H9 (cell line): Measurements from ENCODE around the gene MRPL52. TPM values are rescaled to one million over a fixed set of nuclear protein-coding genes. Genes with fewer than 3 reads are reported as not detected.

ENCODE experiments used
- DNase-seq: peaks from one replicate; pipeline ENCODE4 v3.0.0-alpha.2; 2017
- H2AFZ ChIP-seq: one replicate; pipeline ENCODE4 v1.6.1; 2013; ENCODE audit warnings: mild to moderate bottlenecking, low read length, control low read depth, moderate library complexity
- H2AK5ac ChIP-seq: 2 replicates; pipeline ENCODE4 v1.6.1; 2013; ENCODE audit warnings: low read length, control low read depth, mixed read lengths; ENCODE audit not compliant: insufficient read length
- H2BK120ac ChIP-seq: one replicate; pipeline ENCODE4 v1.6.1; 2013; ENCODE audit warnings: low read depth, mild to moderate bottlenecking, low read length, control low read depth, inconsistent platforms; ENCODE audit not compliant: poor library complexity, severe bottlenecking
- H2BK12ac ChIP-seq: 2 replicates; pipeline ENCODE4 v1.6.1; 2013; ENCODE audit warnings: low read length, control low read depth, mixed read lengths, low read depth; ENCODE audit not compliant: insufficient read length
- H2BK15ac ChIP-seq: 2 replicates; pipeline ENCODE4 v1.6.1; 2013; ENCODE audit warnings: low read depth, low read length, control low read depth
- H2BK20ac ChIP-seq: one replicate; pipeline ENCODE4 v1.6.1; 2013; ENCODE audit warnings: low read depth, mild to moderate bottlenecking, low read length, control low read depth, inconsistent platforms; ENCODE audit not compliant: poor library complexity, severe bottlenecking
- H2BK5ac ChIP-seq: 2 replicates; pipeline ENCODE4 v1.6.1; 2013; ENCODE audit warnings: low read length, control low read depth, mixed read lengths; ENCODE audit not compliant: insufficient read length
- H3K14ac ChIP-seq: 2 replicates; pipeline ENCODE4 v1.6.1; 2013; ENCODE audit warnings: low read length, control low read depth; ENCODE audit not compliant: insufficient read depth
- H3K18ac ChIP-seq: 2 replicates; pipeline ENCODE4 v1.6.1; 2013; ENCODE audit warnings: low read depth, mild to moderate bottlenecking, mixed read lengths, low read length, control low read depth; ENCODE audit not compliant: insufficient read length
- H3K23ac ChIP-seq: 2 replicates; pipeline ENCODE4 v1.6.1; 2013; ENCODE audit warnings: low read length, control low read depth, mixed read lengths, low read depth; ENCODE audit not compliant: insufficient read length
- H3K23me2 ChIP-seq: 2 replicates; pipeline ENCODE4 v1.6.1; 2013; ENCODE audit warnings: low read depth, mild to moderate bottlenecking, mixed read lengths, low read length, control low read depth; ENCODE audit not compliant: insufficient read length, poor library complexity, severe bottlenecking
- H3K27ac ChIP-seq: 2 replicates; pipeline ENCODE4 v1.5.1; 2013; ENCODE audit warnings: low read length, control low read depth, mixed read lengths, low read depth; ENCODE audit not compliant: insufficient read length
- H3K27me3 ChIP-seq: 2 replicates; pipeline ENCODE4 v1.6.1; 2013; ENCODE audit warnings: low read length, control low read depth, inconsistent platforms; ENCODE audit not compliant: insufficient read depth
- H3K4ac ChIP-seq: 2 replicates; pipeline ENCODE4 v1.6.1; 2013; ENCODE audit warnings: low read depth, mild to moderate bottlenecking, control low read depth, inconsistent platforms, low read length, moderate library complexity
- H3K4me1 ChIP-seq: 2 replicates; pipeline ENCODE4 v1.6.1; 2013; ENCODE audit warnings: low read length, control low read depth, inconsistent platforms; ENCODE audit not compliant: insufficient read depth
- H3K4me2 ChIP-seq: 2 replicates; pipeline ENCODE4 v1.6.1; 2013; ENCODE audit warnings: low read length, control low read depth, mixed read lengths; ENCODE audit not compliant: insufficient read length, insufficient read depth
- H3K56ac ChIP-seq: 2 replicates; pipeline ENCODE4 v1.6.1; 2013; ENCODE audit warnings: low read depth, mild to moderate bottlenecking, mixed read lengths, low read length, control low read depth; ENCODE audit not compliant: insufficient read length
- H3K79me1 ChIP-seq: 2 replicates; pipeline ENCODE4 v1.6.1; 2013; ENCODE audit warnings: low read depth, mild to moderate bottlenecking, moderate library complexity, low read length, control low read depth, inconsistent platforms; ENCODE audit not compliant: insufficient read depth, poor library complexity, severe bottlenecking
- H3K79me2 ChIP-seq: 2 replicates; pipeline ENCODE4 v1.6.1; 2013; ENCODE audit warnings: low read length, control low read depth, inconsistent platforms; ENCODE audit not compliant: insufficient read depth
- H3K9ac ChIP-seq: 2 replicates; pipeline ENCODE4 v1.6.1; 2013; ENCODE audit warnings: low read length, control low read depth, mixed read lengths; ENCODE audit not compliant: insufficient read length; ENCODE audit errors: extremely low read depth
- H3K9me3 ChIP-seq: one replicate; pipeline ENCODE4 v1.6.1; 2013; ENCODE audit warnings: low read depth, low read length, inconsistent platforms; ENCODE audit not compliant: control insufficient read depth
- H3T11ph ChIP-seq: one replicate; pipeline ENCODE4 v1.6.1; 2013; ENCODE audit warnings: mild to moderate bottlenecking, low read length, control low read depth, inconsistent platforms
- H4K20me1 ChIP-seq: one replicate; pipeline ENCODE4 v1.6.1; 2013; ENCODE audit not compliant: control insufficient read depth, insufficient read length, insufficient read depth
- H4K5ac ChIP-seq: 2 replicates; pipeline ENCODE4 v1.6.1; 2013; ENCODE audit warnings: low read depth, mild to moderate bottlenecking, mixed read lengths, low read length, control low read depth; ENCODE audit not compliant: insufficient read length
- H4K8ac ChIP-seq: replicated peaks from 2 replicates; pipeline ENCODE4 v1.6.1; 2013; ENCODE audit warnings: low read length, control low read depth, mixed read lengths, low read depth; ENCODE audit not compliant: insufficient read length
- H4K91ac ChIP-seq: 2 replicates; pipeline ENCODE4 v1.6.1; 2013; ENCODE audit warnings: low read depth, mild to moderate bottlenecking, moderate library complexity, mixed read lengths, low read length, control low read depth; ENCODE audit not compliant: insufficient read length
- H3K27ac Mint-ChIP-seq, 3 experiments: 2 replicates in 2 of 3; 3 replicates in 1 of 3; pipeline ENCODE4 v1.8.0; 2020 to 2021; ENCODE audit warnings: mixed read lengths in 3 of 3, mild to moderate bottlenecking in 1 of 3, moderate library complexity in 1 of 3
- H3K27me3 Mint-ChIP-seq: 2 replicates; pipeline ENCODE4 v1.8.0; 2021; ENCODE audit warnings: low read depth, mild to moderate bottlenecking, moderate library complexity, mixed read lengths
- H3K36me3 Mint-ChIP-seq, 3 experiments: 2 replicates in 2 of 3; 3 replicates in 1 of 3; pipeline ENCODE4 v1.8.0; 2020 to 2021; ENCODE audit warnings: low read depth in 3 of 3, mixed read lengths in 3 of 3; ENCODE audit not compliant: insufficient read depth in 1 of 3
- H3K4me1 Mint-ChIP-seq, 2 experiments: 2 replicates each; pipeline ENCODE4 v1.8.0; 2020; ENCODE audit warnings: mixed read lengths in 2 of 2
- H3K4me3 Mint-ChIP-seq, 2 experiments: 2 replicates in 1 of 2; 3 replicates in 1 of 2; pipeline ENCODE4 v1.8.0; 2020 to 2021; ENCODE audit warnings: mild to moderate bottlenecking in 2 of 2, mixed read lengths in 2 of 2, moderate library complexity in 1 of 2
- H3K9me3 Mint-ChIP-seq, 2 experiments: 2 replicates in 1 of 2; 3 replicates in 1 of 2; pipeline ENCODE4 v1.8.0; 2020; ENCODE audit warnings: mild to moderate bottlenecking in 2 of 2, mixed read lengths in 2 of 2, moderate library complexity in 1 of 2
- WGBS: extraction: QIAGEN DNeasy Blood & Tissue Kit; methylation state at CpG from one replicate; pipeline ENCODE4 v1.1.7; 2013; ENCODE audit warnings: missing lambda C conversion rate, low lambda C conversion rate, mixed read lengths; ENCODE audit not compliant: insufficient read length; ENCODE audit errors: extremely low coverage; 5-methylcytosine and 5-hydroxymethylcytosine counted together
- total RNA-seq: library from RNA; stranded (reverse); gene quantifications from 2 replicates; pipeline ENCODE4 v1.2.1, GENCODE V29; 2021
- TF ChIP-seq, protein P1 (sequence below): fragments of 200-600 bp; sonication (generic); conservative IDR thresholded peaks from 3 replicates; pipeline ENCODE4 v1.8.0; 2021; ENCODE audit warnings: antibody characterized with exemption, mild to moderate bottlenecking

The MRPL52 gene
- total RNA-seq, 1 experiment from 2014 or later = 190 TPM

DNA sequence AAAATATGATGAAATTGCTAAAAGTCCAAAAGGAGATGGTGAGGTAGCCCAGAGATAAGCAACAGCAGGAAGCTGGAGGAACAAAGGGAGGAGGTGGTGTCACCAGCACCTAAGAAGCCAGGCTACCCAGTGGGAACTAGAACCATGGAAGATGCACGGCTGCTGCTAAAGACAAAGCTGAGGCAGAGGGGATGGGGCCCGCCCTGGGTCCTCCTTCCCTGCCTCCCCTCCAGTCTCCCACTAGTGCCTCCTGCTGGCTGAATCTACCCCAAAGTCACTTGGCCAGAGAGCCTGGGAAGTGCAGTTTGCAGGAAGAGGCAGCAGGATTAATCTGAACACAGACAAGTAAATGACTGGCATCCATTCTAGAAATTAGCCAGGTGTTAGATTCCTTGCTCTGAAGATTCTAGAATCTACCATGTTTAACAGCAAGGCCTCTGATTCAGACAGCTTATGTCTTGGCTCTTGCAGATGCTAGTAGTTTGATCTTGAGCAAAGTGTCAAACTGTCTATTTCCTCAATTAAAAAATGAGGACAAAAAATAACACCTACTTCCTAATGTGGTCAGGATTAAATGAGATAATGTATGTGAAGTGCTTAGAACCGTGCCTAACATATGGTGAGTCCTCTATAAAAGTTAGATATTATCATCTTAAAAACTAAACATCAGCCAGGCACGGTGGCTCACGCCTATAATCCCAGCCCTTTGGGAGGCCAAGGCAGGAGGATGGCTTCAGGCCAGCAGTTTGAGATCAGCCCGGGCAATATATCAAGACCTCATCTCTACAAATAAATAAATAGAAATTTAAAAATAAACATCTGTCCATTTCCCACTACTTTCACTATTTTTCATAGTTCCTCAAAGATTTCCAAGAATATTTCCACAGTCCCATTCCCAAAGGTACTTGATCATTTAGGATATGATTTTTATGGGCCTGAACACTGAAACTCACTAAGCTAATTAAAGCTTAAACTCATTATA lies 36.0 kb downstream of the MRPL52 start:
- Histone ChIP-seq H3T11ph (no peak overlapping the region), H3K23me2 (no peaks in the 10 kb centered on the region), H3K9me3 (no peaks in the 10 kb centered on the region), H2BK20ac (no peak overlapping the region), H4K8ac (no peak overlapping the region), H3K27me3 (no peaks in the 10 kb centered on the region), H2BK120ac (no peak overlapping the region), H3K4me1 (no peaks in the 10 kb centered on the region), H3K4ac (no peak overlapping the region), H3K79me1 (no peaks in the 10 kb centered on the region), H2AFZ (no peak overlapping the region), H2BK12ac (no peak overlapping the region), H2BK15ac (no peak overlapping the region), H3K56ac (no peak overlapping the region), H3K23ac (no peak overlapping the region), H4K5ac (no peak overlapping the region), H2BK5ac (no peak overlapping the region), H3K79me2 (no peaks in the 10 kb centered on the region), H3K14ac (no peak overlapping the region), H3K4me2 (no peak overlapping the region), H2AK5ac (no peak overlapping the region), H3K27ac (no peak overlapping the region), H4K20me1 (no peaks in the 10 kb centered on the region), H3K9ac (no peak overlapping the region), H4K91ac (no peak overlapping the region), H3K18ac (no peak overlapping the region)
- TF ChIP-seq, protein P1, sequence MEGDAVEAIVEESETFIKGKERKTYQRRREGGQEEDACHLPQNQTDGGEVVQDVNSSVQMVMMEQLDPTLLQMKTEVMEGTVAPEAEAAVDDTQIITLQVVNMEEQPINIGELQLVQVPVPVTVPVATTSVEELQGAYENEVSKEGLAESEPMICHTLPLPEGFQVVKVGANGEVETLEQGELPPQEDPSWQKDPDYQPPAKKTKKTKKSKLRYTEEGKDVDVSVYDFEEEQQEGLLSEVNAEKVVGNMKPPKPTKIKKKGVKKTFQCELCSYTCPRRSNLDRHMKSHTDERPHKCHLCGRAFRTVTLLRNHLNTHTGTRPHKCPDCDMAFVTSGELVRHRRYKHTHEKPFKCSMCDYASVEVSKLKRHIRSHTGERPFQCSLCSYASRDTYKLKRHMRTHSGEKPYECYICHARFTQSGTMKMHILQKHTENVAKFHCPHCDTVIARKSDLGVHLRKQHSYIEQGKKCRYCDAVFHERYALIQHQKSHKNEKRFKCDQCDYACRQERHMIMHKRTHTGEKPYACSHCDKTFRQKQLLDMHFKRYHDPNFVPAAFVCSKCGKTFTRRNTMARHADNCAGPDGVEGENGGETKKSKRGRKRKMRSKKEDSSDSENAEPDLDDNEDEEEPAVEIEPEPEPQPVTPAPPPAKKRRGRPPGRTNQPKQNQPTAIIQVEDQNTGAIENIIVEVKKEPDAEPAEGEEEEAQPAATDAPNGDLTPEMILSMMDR = peak; percentile 84
- H3K27ac Mint-ChIP-seq = no peak overlapping the region
- WGBS = no CpG with 5 or more reads among the region's 6 CpGs
- no peak overlapping the region for H3K4me3 Mint-ChIP-seq
- no peaks in the 10 kb centered on the region for H3K27me3 Mint-ChIP-seq
- peaks cover 4 to 13% of the 10 kb centered on the region in 2 experiments for H3K4me1 Mint-ChIP-seq
- DNase-seq = peak; percentile 84
- H3K36me3 Mint-ChIP-seq = no peaks in the 10 kb centered on the region; a peak in 1 of 7 replicates
- no peaks in the 10 kb centered on the region for H3K9me3 Mint-ChIP-seq
